Retinal pigment epithelial cell (primary cell): ENCODE measurements around the gene SLC26A4.
"Not testable (repeated sequence)": the region's sequence is repeated elsewhere in the genome, so short reads cannot be mapped to it uniquely, and the experiment has no call there.

Experiments used
- DNase-seq: peaks from one replicate; pipeline ENCODE4 v3.0.0-alpha.2; 2010; ENCODE audit warnings: low read depth
- H3K4me3 ChIP-seq: 2 replicates; pipeline ENCODE4 v1.5.1; 2011; ENCODE audit warnings: mild to moderate bottlenecking, low read length, control low read depth, moderate library complexity
- TF ChIP-seq, protein P1 (sequence below): conservative IDR thresholded peaks from 2 replicates; pipeline ENCODE4 v1.5.1; 2011; ENCODE audit warnings: low read depth, low read length, control low read depth, inconsistent platforms

The SLC26A4 gene

DNA sequence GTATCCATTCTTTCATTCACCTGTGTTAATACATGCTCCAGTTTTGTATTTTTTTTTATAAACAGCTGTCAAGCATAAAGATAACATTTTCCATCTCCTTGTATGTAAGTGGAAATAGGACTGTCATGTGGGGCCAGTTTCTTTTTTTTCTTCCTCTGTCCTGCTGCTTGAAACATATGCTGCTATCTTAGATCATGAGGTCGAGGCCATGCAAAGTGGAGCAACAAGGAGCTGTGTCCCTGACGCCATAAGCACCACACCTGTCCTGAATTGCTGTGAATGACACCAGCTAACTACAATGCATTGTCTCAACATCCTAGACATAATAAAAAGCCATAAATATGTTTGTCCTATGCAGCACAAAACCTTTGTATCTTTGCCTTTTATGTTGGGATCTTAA, 37.7 kb upstream of the SLC26A4 start:
- no peak for DNase-seq
- H3K4me3 ChIP-seq, result no peak overlapping the region
- TF ChIP-seq, protein P1, sequence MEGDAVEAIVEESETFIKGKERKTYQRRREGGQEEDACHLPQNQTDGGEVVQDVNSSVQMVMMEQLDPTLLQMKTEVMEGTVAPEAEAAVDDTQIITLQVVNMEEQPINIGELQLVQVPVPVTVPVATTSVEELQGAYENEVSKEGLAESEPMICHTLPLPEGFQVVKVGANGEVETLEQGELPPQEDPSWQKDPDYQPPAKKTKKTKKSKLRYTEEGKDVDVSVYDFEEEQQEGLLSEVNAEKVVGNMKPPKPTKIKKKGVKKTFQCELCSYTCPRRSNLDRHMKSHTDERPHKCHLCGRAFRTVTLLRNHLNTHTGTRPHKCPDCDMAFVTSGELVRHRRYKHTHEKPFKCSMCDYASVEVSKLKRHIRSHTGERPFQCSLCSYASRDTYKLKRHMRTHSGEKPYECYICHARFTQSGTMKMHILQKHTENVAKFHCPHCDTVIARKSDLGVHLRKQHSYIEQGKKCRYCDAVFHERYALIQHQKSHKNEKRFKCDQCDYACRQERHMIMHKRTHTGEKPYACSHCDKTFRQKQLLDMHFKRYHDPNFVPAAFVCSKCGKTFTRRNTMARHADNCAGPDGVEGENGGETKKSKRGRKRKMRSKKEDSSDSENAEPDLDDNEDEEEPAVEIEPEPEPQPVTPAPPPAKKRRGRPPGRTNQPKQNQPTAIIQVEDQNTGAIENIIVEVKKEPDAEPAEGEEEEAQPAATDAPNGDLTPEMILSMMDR, result no peak

DNA sequence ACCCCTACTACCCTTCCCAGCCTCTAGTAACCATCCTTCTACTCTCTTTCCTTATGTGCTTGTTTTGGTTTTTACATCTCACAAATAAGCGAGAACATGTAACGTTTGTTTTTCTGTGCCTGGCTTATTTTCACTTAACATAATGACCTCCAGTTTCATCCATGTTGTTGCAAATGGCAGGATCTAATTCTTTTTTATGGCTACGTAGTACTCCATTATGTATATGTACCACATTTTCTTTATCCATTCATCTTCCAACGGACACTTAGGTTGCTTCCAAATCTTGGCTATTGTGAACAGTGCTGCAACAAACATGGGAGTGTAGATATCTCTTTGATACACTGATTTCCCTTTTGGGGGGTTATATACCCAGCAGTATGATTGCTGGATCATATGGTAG, 33.6 kb upstream of the SLC26A4 start:
- no peak overlapping the region for H3K4me3 ChIP-seq
- no peak for DNase-seq
- TF ChIP-seq, protein P1, result no peak

DNA sequence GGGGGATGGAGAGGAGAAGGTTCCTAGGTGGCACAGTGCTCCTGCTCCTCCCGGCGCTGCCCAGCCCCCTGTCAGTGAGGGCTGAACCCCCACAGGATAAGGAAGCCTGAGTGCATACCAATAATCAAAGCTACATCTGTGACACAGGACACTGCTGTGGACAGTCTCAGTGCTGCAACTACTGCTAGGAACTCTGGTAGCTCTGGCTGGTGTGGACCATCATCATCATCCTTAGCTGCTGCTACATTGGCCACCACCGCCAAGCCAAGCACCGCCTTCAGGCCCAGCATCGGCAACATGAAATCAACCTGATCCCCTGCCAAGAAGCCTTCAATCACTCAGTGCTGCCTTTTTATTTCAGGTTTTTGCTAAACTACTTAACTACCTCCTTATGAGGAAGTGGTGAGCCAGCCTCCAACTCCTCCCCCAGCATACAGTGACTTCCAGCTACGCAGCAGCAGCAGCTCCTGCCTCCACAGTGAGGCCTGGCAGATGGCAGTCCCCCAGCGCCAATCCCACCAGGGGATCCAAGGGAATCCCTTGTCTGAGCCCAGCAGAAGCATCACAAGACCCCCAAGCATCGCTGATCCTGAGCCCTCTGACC, 32.1 kb upstream of the SLC26A4 start:
- no peak for DNase-seq
- TF ChIP-seq, protein P1, result no peak
- H3K4me3 ChIP-seq, result no peak overlapping the region

DNA sequence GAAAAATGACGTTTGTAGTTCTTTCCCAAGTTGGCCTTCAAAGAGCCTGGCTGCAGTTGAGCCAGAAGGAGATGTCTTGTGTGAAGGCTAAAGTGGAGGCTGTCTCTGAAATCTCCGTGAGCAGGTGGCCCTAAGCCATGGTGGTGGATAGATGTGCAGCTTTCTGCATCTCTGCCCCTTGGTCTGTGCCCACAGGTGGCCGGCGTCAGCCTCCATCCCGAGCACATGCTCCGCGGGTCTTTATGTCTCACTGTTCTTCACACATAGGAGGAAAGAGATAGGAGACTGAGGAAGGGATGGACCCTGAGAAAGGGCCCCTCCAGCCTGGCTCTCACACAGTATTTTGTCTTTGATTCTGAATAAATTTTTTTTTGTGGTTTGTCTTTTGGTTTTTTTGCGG, 30.3 kb upstream of the SLC26A4 start:
- H3K4me3 ChIP-seq, result no peak overlapping the region
- DNase-seq, result no peak
- TF ChIP-seq, protein P1, result no peak

DNA sequence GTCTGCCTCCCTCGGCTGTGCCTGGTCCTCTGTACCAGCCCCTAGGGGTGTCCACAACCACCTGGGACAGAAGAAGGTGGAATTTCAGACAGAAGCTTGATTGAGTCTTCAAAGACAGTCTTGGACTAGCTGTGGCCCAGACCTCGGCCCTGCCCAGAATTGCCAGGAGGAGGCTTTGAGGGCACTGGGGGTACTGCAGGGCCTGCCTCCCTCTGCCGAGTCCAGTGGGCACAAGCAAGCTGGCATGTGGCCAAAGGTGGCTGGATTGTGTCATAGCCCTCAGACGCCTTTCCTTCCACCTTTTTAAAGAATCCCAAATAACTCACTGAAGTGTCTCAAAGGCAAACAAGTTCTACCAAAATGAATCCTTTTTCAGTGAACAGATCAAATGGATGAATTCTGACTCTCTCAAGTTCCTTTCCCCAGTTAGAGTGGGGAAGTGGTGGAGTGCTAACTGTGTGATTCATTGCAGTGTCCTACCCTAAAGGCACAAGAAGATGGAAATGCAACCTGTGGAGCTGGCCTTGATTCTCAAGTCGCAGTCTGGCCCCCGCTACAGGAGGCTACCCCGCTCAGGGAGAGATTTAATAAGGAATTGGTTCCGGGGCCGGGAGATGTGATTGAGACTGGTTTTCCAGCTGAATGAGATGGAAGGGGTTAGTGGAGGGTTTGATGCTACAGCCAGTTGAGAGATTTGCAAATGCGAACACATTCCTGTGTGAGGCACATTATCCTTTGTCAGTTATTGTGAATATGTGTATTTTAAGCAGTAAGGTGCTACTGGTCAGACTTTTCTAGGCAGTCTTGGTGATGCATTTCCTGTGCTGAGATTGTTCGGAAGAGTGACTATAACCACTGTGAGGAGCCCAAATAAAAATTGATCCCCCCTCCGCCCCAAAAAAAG, 28.8 kb upstream of the SLC26A4 start:
- TF ChIP-seq, protein P1, result no peak

DNA sequence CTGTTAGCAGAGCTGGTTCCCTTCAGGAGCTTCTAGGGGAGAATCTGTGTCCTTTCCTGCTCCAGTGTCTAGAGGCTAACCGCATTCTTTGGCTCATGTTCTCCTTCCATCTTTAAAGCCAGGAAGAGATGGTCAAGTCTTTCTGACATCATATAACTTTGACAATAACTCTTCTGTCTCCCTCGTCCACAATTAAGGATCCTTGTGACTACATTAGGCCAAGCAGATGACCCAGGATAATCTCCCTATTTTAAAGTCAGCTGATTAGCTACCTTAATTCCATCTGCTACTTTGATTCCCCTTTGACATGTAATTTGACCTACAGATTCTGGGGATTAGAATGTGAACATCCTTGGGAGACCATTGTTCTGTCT, 28.1 kb upstream of the SLC26A4 start:
- TF ChIP-seq, protein P1, result no peak
- DNase-seq, result no peak

More for the DNA sequence above, 28.8 kb upstream of the SLC26A4 start:
- H3K4me3 ChIP-seq, result no peak overlapping the region
- no peak for DNase-seq

DNA sequence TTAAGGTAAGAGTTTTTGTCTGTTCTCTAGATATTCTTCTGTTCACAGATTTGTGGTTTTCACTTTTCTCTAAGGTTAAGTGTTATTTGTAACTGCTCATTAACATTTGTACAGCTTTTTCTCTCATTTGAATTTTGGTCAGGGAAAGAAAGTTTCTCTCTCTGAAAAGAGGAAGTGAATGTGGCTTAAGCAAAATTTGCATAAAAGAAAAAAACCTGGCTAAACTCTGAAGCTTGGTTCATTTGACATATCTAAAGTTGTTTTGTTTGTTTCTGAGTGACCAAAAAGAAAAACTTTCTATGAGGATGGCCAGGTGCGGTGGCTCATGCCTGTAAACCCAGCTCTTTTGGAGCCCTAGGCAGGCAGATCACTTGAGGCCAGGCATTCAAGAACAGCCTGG, 22.0 kb upstream of the SLC26A4 start:
- TF ChIP-seq, protein P1, result no peak
- H3K4me3 ChIP-seq, result no peak overlapping the region
- no peak for DNase-seq

More for the DNA sequence above, 28.1 kb upstream of the SLC26A4 start:
- no peak overlapping the region for H3K4me3 ChIP-seq

DNA sequence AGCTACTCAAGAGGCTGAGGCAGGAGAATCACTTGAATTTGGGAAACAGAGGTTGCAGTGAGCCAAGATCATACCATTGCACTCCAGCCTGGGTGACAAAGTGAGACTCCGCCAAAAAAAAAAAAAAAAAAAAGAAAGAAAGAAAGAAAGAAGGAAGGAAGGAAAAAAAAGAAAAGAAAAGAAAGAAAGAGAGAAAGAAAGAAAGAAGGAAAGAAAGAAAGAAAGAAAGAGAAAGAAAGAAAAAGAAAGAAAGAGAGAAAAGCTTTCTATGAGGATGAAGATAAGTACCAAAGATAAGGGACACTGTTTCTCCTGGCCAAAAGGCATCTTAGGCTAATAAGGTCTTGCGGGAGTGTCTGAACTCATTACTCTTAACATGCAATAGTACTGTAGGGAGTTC, 21.6 kb upstream of the SLC26A4 start:
- H3K4me3 ChIP-seq, DNase-seq: not testable (repeated sequence)
